ENCODE results near the gene MAP2. TPM values are rescaled to one million over a fixed set of nuclear protein-coding genes. Genes with fewer than 3 reads are reported as not detected.

Gene MAP2
- total RNA-seq, 2 donors from 2014 or later: 0.31 to 0.97 TPM

- Mint-ChIP-seq H3K36me3 (ENCODE audit: insufficient read depth in 2 of 2) (no peaks in the 10 kb centered on the region), H3K4me1 (ENCODE audit: low read depth) (no peaks in the 10 kb centered on the region), H3K27me3 (ENCODE audit: low read depth) (no peaks in the 10 kb centered on the region), H3K9me3 (no peaks in the 10 kb centered on the region), H3K4me3 (no peak overlapping the region), H3K27ac (no peak overlapping the region)
- DNase-seq (no peak), ATAC-seq (replicated peaks in 1 of 2) (no peak)
These were observed 81.6 kb downstream of the MAP2 start for GRCh38 chr2:209505410-209505809.

GRCh38 chr2:209508255-209508654, 84.4 kb downstream of the MAP2 start:
- DNase-seq (no peak), ATAC-seq (replicated peaks in 1 of 2) (no peak)
- H3K4me3 Mint-ChIP-seq: no peak overlapping the region
- H3K27me3 Mint-ChIP-seq (ENCODE audit: low read depth): no peaks in the 10 kb centered on the region
- H3K27ac Mint-ChIP-seq: no peak overlapping the region
- H3K36me3 Mint-ChIP-seq (ENCODE audit: insufficient read depth in 2 of 2): no peaks in the 10 kb centered on the region
- no peaks in the 10 kb centered on the region for H3K4me1 Mint-ChIP-seq (ENCODE audit: low read depth)
- H3K9me3 Mint-ChIP-seq: no peaks in the 10 kb centered on the region

- Mint-ChIP-seq H3K36me3 (ENCODE audit: insufficient read depth in 2 of 2) (no peaks in the 10 kb centered on the region), H3K9me3 (no peaks in the 10 kb centered on the region), H3K27me3 (ENCODE audit: low read depth) (no peaks in the 10 kb centered on the region), H3K4me3 (no peak overlapping the region), H3K4me1 (ENCODE audit: low read depth) (no peaks in the 10 kb centered on the region), H3K27ac (no peak overlapping the region)
- DNase-seq (no peak), ATAC-seq (replicated peaks in 1 of 2) (no peak)
These were observed 87.8 kb downstream of the MAP2 start for GRCh38 chr2:209511637-209512036.

- Mint-ChIP-seq H3K4me1 (ENCODE audit: low read depth) (no peaks in the 10 kb centered on the region), H3K36me3 (ENCODE audit: insufficient read depth in 2 of 2) (no peaks in the 10 kb centered on the region), H3K27ac (no peak overlapping the region), H3K4me3 (no peak overlapping the region), H3K9me3 (no peaks in the 10 kb centered on the region), H3K27me3 (ENCODE audit: low read depth) (no peaks in the 10 kb centered on the region)
- DNase-seq (no peak), ATAC-seq (replicated peaks in 1 of 2) (no peak)
These were observed 89.1 kb downstream of the MAP2 start for GRCh38 chr2:209512971-209513370.

DNA sequence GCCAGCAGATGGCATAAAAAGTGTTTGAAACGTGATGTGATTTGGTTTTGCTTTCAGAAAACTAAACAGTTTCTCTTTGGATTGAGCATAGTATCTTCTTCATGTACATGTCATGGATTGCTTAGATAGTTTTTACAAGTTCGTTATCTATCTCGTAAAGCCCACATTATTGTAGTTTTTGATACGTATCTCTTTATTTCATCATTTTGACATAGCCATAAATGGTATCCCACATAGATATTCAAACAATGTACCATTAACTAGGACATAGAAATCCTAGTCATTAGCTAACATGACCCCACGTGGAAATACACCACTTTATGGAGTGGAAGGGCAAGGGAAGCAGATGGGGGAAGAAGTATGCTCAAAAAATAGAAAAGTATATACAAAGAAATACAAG, 93.6 kb downstream of the MAP2 start:
- Mint-ChIP-seq H3K36me3 (ENCODE audit: insufficient read depth in 2 of 2) (no peaks in the 10 kb centered on the region), H3K4me1 (ENCODE audit: low read depth) (no peaks in the 10 kb centered on the region), H3K4me3 (no peak overlapping the region), H3K27ac (no peak overlapping the region), H3K27me3 (ENCODE audit: low read depth) (no peaks in the 10 kb centered on the region), H3K9me3 (no peaks in the 10 kb centered on the region)
- DNase-seq (no peak), ATAC-seq (replicated peaks in 1 of 2) (no peak)

DNA sequence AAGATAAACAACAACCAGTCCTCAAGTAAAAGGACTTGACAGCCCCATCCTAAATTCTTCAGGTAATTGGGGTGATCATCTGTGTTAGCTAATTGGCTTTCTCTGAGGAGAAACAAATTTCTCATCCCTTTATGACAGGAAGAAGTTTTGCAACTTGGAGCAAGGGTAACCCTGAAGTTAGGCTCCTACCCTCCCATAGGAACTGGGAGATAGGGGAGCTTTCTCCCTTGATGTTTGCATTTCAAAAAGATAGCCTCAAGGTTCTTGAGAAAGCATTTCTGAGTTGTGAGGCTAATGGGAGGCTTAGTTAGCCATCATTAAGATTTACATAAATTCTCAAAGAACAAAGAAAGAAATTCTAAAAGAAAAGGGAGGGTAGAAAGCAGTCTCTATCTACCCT, 95.4 kb downstream of the MAP2 start:
- Mint-ChIP-seq H3K4me3 (no peak overlapping the region), H3K36me3 (ENCODE audit: insufficient read depth in 2 of 2) (no peaks in the 10 kb centered on the region), H3K27me3 (ENCODE audit: low read depth) (no peaks in the 10 kb centered on the region), H3K27ac (no peak overlapping the region), H3K9me3 (no peaks in the 10 kb centered on the region), H3K4me1 (ENCODE audit: low read depth) (no peaks in the 10 kb centered on the region)
- DNase-seq (no peak), ATAC-seq (replicated peaks in 1 of 2) (no peak)

DNA sequence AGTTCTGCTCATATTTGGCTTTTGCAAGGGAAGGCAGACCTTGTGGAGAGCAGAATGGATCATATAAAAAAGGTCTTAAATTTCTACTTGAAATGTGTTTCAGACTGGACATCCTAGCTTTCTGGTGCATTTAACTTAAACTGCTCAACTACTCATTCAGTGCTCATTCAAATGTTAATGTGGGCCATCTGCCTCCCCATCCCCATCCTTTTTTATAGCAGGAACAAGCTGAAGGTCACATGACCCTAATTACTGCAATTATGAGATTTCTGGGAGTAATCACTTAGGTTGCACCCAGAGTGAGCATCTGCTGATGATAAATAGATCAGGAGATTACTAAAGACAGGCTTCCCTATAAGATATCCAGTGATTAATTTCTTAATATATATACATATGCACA, 96.1 kb downstream of the MAP2 start:
- DNase-seq: no peak
- Mint-ChIP-seq H3K27me3 (ENCODE audit: low read depth) (no peaks in the 10 kb centered on the region), H3K9me3 (no peaks in the 10 kb centered on the region), H3K4me3 (no peak overlapping the region), H3K36me3 (ENCODE audit: insufficient read depth in 2 of 2) (no peaks in the 10 kb centered on the region), H3K27ac (no peak overlapping the region), H3K4me1 (ENCODE audit: low read depth) (no peaks in the 10 kb centered on the region)
- ATAC-seq (replicated peaks in 1 of 2): no peak

DNA sequence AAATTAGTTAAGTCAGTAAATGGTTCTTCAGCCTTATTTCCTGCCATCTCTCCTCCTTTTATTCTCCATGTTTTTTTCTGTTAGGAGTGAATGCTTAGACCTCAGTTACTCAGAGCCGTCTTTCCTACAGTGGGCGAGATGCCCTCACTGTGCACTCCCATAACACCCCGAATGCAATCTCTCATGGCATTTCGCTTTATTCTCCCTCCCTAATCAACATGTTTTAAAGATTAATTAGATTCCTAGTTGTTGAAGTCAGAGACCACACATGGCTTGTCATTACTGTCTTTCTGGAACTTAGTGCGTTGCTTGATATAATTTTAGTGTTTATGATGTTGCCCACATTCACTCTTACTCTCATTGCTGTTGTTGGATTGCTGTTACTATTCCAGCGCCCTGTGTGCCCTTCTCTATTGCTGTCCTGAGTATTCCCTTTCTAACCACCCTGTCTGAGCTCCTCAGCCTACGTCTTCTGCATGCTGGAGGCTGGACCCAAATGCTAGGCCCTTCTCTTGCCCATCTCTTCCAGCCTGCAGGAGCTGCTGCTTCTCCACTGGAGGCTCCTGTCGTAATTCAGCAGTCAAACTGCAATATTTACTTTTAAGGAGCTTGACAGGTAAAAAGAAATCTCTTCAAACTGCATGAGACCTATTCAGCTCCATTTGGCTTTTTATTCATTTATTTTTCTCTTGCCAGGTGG, 99.3 kb downstream of the MAP2 start:
- DNase-seq (no peak), ATAC-seq (replicated peaks in 1 of 2) (no peak)
- H3K27ac Mint-ChIP-seq: no peak overlapping the region
- H3K36me3 Mint-ChIP-seq (ENCODE audit: insufficient read depth in 2 of 2): no peaks in the 10 kb centered on the region
- no peaks in the 10 kb centered on the region for H3K27me3 Mint-ChIP-seq (ENCODE audit: low read depth)
- no peaks in the 10 kb centered on the region for H3K9me3 Mint-ChIP-seq
- H3K4me1 Mint-ChIP-seq (ENCODE audit: low read depth): peaks cover 12% of the 10 kb centered on the region
- no peak overlapping the region for H3K4me3 Mint-ChIP-seq

- Mint-ChIP-seq H3K4me3 (no peak overlapping the region), H3K27me3 (ENCODE audit: low read depth) (no peaks in the 10 kb centered on the region), H3K27ac (no peak overlapping the region), H3K4me1 (ENCODE audit: low read depth) (peaks cover 12% of the 10 kb centered on the region), H3K36me3 (ENCODE audit: insufficient read depth in 2 of 2) (no peaks in the 10 kb centered on the region), H3K9me3 (no peaks in the 10 kb centered on the region)
- DNase-seq (no peak), ATAC-seq (replicated peaks in 1 of 2) (no peak)
These were observed 100.0 kb downstream of the MAP2 start for GRCh38 chr2:209523867-209524266.

- Mint-ChIP-seq H3K4me1 (ENCODE audit: low read depth) (peaks cover 12% of the 10 kb centered on the region), H3K27me3 (ENCODE audit: low read depth) (no peaks in the 10 kb centered on the region), H3K4me3 (no peak overlapping the region), H3K9me3 (no peaks in the 10 kb centered on the region), H3K27ac (no peak overlapping the region), H3K36me3 (ENCODE audit: insufficient read depth in 2 of 2) (no peaks in the 10 kb centered on the region)
- ATAC-seq (replicated peaks in 1 of 2) (no peak), DNase-seq (no peak)
These were observed 101.5 kb downstream of the MAP2 start for GRCh38 chr2:209525331-209525730.

DNA sequence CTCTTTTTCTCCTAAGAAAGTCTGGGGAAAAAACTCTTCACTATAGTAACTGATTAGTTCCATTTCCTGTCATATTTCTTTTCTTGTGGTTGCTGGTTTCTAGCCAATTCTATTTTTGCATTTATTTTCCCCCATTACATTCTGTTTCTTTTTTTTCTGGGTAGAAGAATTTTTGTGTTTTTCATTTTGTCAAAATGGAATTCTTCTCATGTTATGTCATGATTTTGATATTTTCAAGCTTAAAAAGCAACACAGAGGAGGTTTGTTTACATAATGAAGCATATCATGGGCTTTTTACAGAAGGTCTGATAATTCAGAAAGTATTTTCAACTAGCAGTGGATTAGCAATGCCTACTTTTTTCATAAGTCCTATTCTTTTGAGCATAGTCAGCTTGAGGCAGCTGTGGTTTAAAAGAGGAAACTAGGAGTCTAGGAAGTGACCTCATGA, 102.0 kb downstream of the MAP2 start:
- no peak overlapping the region for H3K27ac Mint-ChIP-seq
- H3K27me3 Mint-ChIP-seq (ENCODE audit: low read depth): no peaks in the 10 kb centered on the region
- ATAC-seq (replicated peaks in 1 of 2): no peak
- peaks cover 12% of the 10 kb centered on the region for H3K4me1 Mint-ChIP-seq (ENCODE audit: low read depth)
- H3K36me3 Mint-ChIP-seq (ENCODE audit: insufficient read depth in 2 of 2): no peaks in the 10 kb centered on the region
- H3K9me3 Mint-ChIP-seq: no peaks in the 10 kb centered on the region
- DNase-seq: no peak
- peak overlapping the region in 1 of 2 donors; percentile 7 for H3K4me3 Mint-ChIP-seq

GRCh38 chr2:209526561-209526960, 102.7 kb downstream of the MAP2 start:
- Mint-ChIP-seq H3K36me3 (ENCODE audit: insufficient read depth in 2 of 2) (no peaks in the 10 kb centered on the region), H3K27me3 (ENCODE audit: low read depth) (no peaks in the 10 kb centered on the region), H3K9me3 (no peaks in the 10 kb centered on the region), H3K27ac (no peak overlapping the region), H3K4me3 (no peak overlapping the region), H3K4me1 (ENCODE audit: low read depth) (peaks cover 12% of the 10 kb centered on the region)
- ATAC-seq (replicated peaks in 1 of 2): no peak
- DNase-seq: no peak

GRCh38 chr2:209529579-209529978, 105.7 kb downstream of the MAP2 start:
- no peak for DNase-seq
- Mint-ChIP-seq H3K27ac (no peak overlapping the region), H3K4me3 (no peak overlapping the region), H3K4me1 (ENCODE audit: low read depth) (peaks cover 12% of the 10 kb centered on the region), H3K36me3 (ENCODE audit: insufficient read depth in 2 of 2) (no peaks in the 10 kb centered on the region), H3K9me3 (no peaks in the 10 kb centered on the region), H3K27me3 (ENCODE audit: low read depth) (no peaks in the 10 kb centered on the region)
- no peak for ATAC-seq (replicated peaks in 1 of 2)

DNA sequence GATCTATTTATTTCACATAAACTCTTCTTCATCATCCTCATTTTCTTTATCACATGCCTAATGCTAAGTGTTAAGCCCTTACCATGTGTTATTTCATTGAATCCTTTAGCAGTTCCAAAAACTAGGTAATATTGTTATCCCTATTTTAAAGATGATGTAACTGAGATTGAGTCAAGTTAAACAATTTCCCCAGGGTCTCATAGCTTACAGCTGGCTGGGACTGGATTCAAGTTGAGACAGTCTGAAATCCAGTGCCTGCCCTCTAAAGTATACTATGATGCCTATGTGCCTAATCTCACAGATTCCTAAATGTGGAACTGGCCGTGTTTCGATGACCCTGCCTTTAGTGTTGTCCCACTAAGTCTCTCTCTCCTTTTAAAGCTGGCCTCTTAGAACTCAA, 108.5 kb downstream of the MAP2 start:
- Mint-ChIP-seq H3K4me3 (no peak overlapping the region), H3K4me1 (ENCODE audit: low read depth) (no peaks in the 10 kb centered on the region), H3K36me3 (ENCODE audit: insufficient read depth in 2 of 2) (no peaks in the 10 kb centered on the region), H3K9me3 (no peaks in the 10 kb centered on the region), H3K27ac (no peak overlapping the region), H3K27me3 (ENCODE audit: low read depth) (no peaks in the 10 kb centered on the region)
- ATAC-seq (replicated peaks in 1 of 2) (no peak), DNase-seq (no peak)

Measured in activated T-cell treated with anti-CD3 and anti-CD28 coated beads, Interleukin-2, amount 50 U/mL, for 72 hours (primary cell).